Fibroblast of mammary gland (primary cell): ENCODE results near the gene SMIM28.
"Not testable (repeated sequence)": the region's sequence is repeated elsewhere in the genome, so short reads cannot be mapped to it uniquely, and the experiment has no call there.

ENCODE experiments used
- DNase-seq: peaks from one replicate; pipeline ENCODE4 v3.0.0-alpha.2; 2010; ENCODE audit warnings: low read depth
- H3K4me3 ChIP-seq: 2 replicates; pipeline ENCODE4 v1.5.1; 2011; ENCODE audit warnings: low read depth, mild to moderate bottlenecking, low read length, moderate library complexity; ENCODE audit not compliant: control insufficient read depth
- TF ChIP-seq, protein P1 (sequence below): conservative IDR thresholded peaks from 2 replicates; pipeline ENCODE4 v1.5.1; 2011; ENCODE audit warnings: low read depth, low read length, inconsistent platforms; ENCODE audit not compliant: control insufficient read depth, insufficient read depth

Gene SMIM28

GRCh38 chr6:138420356-138420755 lies 42.7 kb downstream of the SMIM28 start:
- TF ChIP-seq, protein P1, sequence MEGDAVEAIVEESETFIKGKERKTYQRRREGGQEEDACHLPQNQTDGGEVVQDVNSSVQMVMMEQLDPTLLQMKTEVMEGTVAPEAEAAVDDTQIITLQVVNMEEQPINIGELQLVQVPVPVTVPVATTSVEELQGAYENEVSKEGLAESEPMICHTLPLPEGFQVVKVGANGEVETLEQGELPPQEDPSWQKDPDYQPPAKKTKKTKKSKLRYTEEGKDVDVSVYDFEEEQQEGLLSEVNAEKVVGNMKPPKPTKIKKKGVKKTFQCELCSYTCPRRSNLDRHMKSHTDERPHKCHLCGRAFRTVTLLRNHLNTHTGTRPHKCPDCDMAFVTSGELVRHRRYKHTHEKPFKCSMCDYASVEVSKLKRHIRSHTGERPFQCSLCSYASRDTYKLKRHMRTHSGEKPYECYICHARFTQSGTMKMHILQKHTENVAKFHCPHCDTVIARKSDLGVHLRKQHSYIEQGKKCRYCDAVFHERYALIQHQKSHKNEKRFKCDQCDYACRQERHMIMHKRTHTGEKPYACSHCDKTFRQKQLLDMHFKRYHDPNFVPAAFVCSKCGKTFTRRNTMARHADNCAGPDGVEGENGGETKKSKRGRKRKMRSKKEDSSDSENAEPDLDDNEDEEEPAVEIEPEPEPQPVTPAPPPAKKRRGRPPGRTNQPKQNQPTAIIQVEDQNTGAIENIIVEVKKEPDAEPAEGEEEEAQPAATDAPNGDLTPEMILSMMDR = no peak
- DNase-seq = no peak

GRCh38 chr6:138421089-138421488 lies 43.4 kb downstream of the SMIM28 start:
- no peak for DNase-seq
- TF ChIP-seq, protein P1 = no peak
- H3K4me3 ChIP-seq = no peak overlapping the region

More at GRCh38 chr6:138420356-138420755, 42.7 kb downstream of the SMIM28 start:
- H3K4me3 ChIP-seq = no peak overlapping the region

DNA sequence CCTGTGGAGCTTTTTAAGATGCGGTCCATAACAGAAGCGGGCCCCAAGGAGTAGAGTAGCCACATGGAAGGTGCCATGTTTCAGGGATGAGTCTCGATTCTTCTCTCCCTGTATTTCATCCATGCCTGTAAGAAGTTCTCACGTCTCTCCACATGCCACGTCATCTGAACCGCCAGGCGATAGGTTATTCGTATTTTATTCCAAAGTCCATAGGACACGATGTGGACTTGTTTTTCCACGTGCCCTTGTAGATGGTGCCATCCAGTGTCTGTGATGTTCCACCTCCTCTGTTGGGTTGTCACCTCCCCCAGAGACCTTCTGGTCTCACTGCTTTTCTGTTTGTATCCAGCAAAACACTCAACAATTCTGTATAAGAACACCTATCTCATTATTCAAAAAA lies 43.9 kb downstream of the SMIM28 start:
- TF ChIP-seq, protein P1 = no peak
- no peak for DNase-seq
- no peak overlapping the region for H3K4me3 ChIP-seq

- DNase-seq = no peak
- TF ChIP-seq, protein P1 = no peak
- no peak overlapping the region for H3K4me3 ChIP-seq
Observed at GRCh38 chr6:138422861-138423260, 45.2 kb downstream of the SMIM28 start.

- TF ChIP-seq, protein P1 = no peak
- no peak overlapping the region for H3K4me3 ChIP-seq
- DNase-seq = no peak
Observed at GRCh38 chr6:138424004-138424904, 46.5 kb downstream of the SMIM28 start.

DNA sequence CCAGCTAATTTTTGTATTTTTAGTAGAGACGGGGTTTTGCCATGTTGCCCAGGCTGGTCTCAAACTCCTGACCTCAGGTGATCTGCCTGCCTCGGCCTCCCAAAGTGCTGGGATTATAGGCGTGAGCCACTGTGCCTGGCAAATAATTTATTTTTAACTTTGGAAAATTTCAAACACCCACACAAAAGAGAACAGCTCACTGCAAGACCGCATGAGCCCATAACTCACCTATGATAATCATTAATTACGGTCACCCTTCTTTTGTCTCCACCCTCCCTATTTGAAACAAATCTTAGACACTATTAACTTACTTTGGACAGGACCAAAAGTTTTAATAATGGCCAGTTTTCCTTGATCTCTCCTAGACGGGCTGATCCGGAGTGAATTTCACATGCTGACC lies 47.6 kb downstream of the SMIM28 start:
- not testable (repeated sequence) for DNase-seq, H3K4me3 ChIP-seq

DNA sequence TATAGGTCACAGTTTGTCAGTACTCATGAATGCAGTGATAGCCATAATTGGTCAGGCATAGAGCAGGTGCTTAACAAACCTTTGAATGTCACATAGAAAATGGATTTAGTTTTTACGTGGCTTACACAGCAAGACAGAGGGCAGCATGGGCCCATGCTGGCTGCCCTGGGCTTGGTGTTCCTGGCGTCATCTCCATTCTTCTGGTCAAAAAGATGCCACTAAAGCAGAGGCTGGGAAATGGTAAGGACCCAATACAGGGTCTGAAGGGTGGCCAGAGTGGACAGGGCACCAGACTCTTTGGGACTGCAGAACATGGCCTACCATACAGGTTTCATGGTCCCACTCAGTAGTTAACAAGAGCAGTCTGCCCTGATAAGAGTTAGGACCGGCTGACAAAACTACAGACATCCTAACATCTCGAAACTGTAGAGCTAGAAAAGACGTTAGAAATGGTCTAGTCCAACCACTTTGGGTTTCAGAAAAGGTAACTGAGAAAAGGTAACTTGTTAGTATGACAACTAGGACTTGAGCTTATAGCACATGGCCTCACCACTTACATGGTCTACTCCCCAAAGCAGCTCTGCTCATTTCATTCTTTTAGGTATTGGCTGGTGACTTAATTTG lies 48.9 kb downstream of the SMIM28 start:
- DNase-seq = no peak
- H3K4me3 ChIP-seq = no peak overlapping the region
- TF ChIP-seq, protein P1 = no peak
